Measurements from ENCODE around the gene BTRC.

BTRC gene

DNA sequence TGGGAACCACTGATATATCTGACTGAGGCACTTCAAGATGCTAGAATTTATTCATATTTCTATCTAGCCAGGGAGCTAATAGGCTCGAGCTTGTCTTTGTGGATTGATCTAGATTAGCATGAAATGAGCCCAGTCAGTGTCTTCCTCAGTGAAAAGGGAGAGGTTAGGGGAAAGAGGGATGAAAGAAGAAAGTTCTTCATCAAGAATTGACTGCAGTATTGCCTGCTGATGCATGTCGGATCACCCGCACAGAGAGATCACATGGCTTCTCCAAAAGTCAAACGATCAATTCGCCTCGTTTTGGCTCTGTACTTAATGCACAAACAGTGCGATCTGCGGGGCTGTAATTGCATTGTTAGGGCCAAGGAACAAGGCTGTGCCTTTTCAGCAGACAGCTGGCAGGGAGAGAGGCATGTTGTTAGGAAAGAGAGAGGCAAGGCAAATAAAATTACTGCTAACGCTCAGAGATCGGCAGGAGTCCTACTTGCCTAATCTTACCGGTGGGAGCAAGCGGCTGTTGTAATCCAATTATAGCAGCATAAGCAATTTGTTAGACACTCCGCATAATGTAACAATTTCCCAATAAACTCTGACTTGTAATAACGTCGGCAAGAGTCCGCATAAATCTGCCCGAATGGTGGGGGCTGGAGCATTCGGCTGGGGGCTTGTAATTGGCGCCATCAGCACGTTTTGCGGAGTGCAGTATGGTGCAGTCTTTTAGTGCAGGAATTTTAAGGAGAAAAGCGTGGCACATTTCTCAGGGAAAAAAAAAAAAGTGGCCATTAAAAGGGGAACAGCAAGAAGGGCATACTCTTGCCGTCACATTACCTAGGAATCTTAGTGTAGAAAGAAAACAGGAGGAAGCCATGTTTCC lies 132.0 kb downstream of the BTRC start:
- DNase-seq = no peak

DNA sequence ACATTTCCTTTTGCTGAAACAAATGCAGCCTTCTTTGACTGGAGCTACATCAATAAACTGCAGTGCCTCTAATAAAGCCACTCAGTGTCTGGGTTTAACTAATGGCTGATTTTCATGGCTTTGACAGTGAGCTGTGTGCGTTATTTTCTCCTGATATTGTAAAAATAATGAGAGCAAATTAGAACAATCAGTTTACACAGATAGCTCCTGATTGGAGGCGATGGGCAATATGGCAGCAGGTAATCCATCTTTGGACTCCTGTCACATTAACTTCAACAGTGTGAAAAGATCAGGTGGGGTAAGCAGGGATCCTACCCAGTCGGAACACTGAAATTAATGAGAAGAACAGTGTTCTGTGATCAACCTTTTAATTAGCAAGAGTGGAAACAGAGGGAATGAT lies 133.4 kb downstream of the BTRC start:
- no peak for DNase-seq

GRCh38 chr10:101489355-101489754 lies 135.4 kb downstream of the BTRC start:
- DNase-seq = no peak

- DNase-seq = no peak
Measured at GRCh38 chr10:101490026-101490425, 136.1 kb downstream of the BTRC start.

- DNase-seq = no peak
Measured at GRCh38 chr10:101492205-101492604, 138.2 kb downstream of the BTRC start.

DNA sequence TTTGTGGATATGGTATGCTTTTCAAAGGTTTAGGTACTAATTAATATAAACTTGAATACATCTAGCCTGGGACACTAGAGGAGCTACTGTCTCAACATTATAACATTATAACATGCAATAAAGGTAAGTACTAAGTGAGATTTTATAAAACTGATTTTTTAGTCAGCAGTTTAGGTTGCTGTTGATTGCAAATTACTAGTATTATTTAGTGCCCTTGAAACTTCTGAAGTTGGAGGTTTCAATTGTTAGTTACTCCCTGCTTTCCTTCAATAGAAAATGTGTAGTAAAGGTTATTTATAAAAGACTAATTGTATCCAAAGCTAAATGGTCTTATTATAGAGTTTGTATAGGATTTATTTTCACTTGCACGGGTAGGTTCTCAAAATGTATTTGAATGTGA lies 138.8 kb downstream of the BTRC start:
- no peak for DNase-seq

- no peak for DNase-seq
Measured at GRCh38 chr10:101493249-101493648, 139.3 kb downstream of the BTRC start.

- no peak for DNase-seq
Measured at GRCh38 chr10:101493782-101494281, 139.9 kb downstream of the BTRC start.

- no peak for DNase-seq
Measured at GRCh38 chr10:101494650-101495049, 140.7 kb downstream of the BTRC start.

GRCh38 chr10:101495324-101495925 lies 141.5 kb downstream of the BTRC start:
- no peak for DNase-seq

- no peak for DNase-seq
Measured at GRCh38 chr10:101504438-101504837, 150.5 kb downstream of the BTRC start.

GRCh38 chr10:101506829-101507661 lies 153.1 kb downstream of the BTRC start:
- no peak for DNase-seq

DNA sequence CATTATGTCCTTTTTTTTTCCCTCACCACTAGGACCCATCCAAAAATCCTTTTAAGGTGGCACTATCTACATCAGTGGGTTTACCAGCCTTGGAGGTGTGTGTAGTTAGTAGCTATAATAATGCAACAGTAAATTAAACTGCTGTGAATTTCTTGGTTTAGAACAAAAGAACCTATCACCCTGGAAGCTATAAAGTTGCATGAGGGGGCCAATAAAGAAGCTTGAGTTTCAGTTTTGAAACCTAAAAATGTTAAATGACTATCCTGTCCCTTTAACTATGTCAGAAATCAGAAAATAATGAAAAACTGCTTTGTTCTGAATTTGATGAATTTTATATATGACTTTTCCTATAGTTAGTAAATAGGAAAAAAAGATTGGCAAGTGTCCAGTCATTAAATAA lies 153.9 kb downstream of the BTRC start:
- no peak for DNase-seq

DNA sequence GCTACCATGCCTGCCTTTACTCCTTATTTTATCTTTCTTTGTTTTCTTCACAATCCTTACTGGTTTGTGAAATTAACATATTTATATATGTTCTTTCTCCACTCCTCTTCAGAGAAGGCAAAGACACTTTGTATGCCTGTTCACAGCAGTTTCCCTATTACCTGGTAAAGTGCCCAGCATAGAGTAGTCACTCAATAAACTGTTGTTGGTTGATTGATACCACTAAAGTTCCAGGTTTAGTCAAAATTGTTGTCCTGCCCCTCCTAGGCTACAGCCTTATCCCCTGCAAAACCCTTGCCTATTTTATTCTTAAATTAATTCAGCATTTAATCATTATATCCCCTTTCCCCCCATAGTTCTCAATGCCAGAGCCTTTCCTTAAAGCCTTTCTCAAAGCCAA lies 158.0 kb downstream of the BTRC start:
- DNase-seq = no peak

DNA sequence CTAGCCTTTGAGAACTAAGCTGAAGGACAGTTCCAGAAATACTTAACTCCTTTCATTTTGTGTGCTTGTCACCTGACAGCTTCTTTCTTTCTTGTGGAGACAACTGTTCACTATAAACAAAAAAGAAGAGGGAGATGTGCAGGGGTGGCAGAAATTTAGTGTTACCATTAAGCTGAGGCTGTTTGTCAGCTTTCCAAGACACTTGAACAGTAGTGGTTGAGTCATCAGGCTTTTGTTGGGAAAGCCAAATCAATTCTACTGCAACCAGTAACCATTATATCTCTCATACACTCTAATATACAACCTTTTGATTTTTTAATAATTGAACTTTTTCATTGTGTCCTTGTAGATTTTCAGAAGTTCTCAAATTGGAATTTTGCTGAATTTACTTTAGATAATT lies 158.8 kb downstream of the BTRC start:
- no peak for DNase-seq

DNA sequence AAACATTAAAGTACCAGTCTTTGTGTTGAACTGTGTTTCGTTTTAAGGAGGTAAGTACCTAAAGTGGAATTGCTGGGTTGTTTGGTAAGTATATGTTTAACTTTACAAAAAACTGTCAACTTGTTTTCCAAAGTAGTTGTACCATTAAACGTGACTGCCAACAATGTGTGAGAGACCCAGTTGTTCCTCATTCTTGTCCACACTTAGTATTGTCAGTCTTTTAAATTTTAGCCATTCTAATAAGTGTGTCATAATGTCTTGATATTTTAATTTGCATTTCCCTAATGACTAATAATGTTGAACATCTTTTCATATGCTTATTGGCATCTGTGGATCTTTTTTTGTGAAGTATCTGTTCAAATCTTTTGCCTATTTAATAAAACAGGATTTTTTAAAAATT lies 159.8 kb downstream of the BTRC start:
- DNase-seq = no peak

- DNase-seq = no peak
Measured at GRCh38 chr10:101525848-101526247, 171.9 kb downstream of the BTRC start.

GRCh38 chr10:101529207-101529606 lies 175.2 kb downstream of the BTRC start:
- DNase-seq = no peak

DNA sequence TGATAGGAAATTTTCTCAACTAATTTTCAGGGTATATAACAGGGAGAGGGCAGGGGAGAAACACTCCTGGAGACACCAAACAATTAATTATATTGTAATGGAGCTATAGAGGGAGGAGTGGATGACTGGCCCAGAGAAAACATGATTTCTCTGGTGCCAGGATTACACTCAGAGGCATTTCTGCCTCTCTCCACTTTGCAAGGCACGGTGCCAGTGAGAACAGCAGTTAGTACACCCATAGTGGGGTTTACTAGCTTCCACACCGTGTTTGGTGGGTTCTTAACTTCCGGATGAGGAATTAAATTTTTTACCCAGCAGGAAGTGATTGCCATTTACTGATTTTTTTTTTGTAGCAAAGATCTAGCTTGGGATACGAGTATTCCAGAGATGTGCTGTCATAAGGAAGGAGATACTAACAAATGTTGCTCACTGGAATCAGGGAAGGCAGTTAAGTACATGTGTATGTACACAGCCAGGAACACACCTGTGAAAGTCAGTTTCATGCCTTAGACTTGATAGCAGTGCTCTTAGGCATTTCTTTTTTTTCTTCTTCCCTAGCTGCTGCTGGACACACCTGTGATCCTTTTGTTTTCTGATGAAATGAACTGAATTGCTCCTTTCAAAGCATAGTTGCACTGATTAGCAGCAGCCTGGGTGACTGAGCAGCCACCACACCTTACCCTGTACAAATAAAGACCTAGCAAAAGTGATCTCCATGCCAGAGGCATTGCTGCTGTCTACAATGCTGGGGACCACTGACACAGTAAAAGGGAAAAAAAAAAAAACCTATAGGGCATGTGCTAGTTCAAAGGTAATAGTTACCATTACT lies 176.0 kb downstream of the BTRC start:
- DNase-seq = no peak

GRCh38 chr10:101535949-101536348 lies 182.0 kb downstream of the BTRC start:
- DNase-seq = no peak

DNA sequence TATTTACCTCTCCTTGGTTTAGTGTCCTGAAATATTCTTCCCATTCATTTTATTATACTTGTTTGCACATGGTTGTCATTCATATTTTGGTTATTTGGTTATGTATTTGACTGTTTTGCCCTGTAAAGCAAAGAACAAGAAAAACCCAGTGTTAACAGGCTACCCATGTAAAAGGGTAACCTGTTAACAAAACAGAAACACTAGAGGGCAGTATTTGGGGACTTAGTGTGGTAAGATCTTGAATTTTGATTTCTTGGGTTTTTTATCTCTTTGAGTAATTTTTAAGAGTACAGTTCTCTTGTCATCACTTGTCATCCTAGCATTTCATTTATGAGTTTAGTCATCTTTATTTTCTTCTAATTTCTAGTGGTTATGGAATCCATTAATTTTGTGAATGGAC lies 182.8 kb downstream of the BTRC start:
- DNase-seq = no peak

- DNase-seq = no peak
Measured at GRCh38 chr10:101538446-101538845, 184.5 kb downstream of the BTRC start.

GRCh38 chr10:101545898-101546297 lies 191.9 kb downstream of the BTRC start:
- no peak for DNase-seq

All from activated effector memory CD4-positive, alpha-beta T cell treated with Interleukin-2 at 50 U/mL for 16 hours (primary cell).